Natural killer cell (primary cell): ENCODE results near the gene SLC6A6. TPM values are rescaled to one million over a fixed set of nuclear protein-coding genes. Genes with fewer than 3 reads are reported as not detected.

Source experiments
- ATAC-seq, 3 donors: fragments of 150-1000 bp in 2 of 3; fragments of 200-7000 bp in 1 of 3; cut with Tn5 transposase; 1 replicate in 1 of 3; 2 replicates in 2 of 3; pipeline ENCODE4 v1.10.0; 2021; ENCODE audit warnings: mild to moderate bottlenecking in 2 of 3, moderate library complexity in 2 of 3
- DNase-seq, 2 donors: peaks; one replicate each; pipeline versions ENCODE4 v3.0.0 to v3.0.0-alpha.2; 2013 to 2021; ENCODE audit warnings: mixed read lengths in 1 of 2
- H3K27ac ChIP-seq: one replicate; pipeline ENCODE4 v1.5.1; 2013; ENCODE audit warnings: mild to moderate bottlenecking, low read length
- H3K27me3 ChIP-seq: one replicate; pipeline ENCODE4 v1.6.1; 2013; ENCODE audit warnings: low read length; ENCODE audit not compliant: control insufficient read depth, insufficient read depth
- H3K36me3 ChIP-seq: one replicate; pipeline ENCODE4 v1.6.1; 2013; ENCODE audit warnings: low read length; ENCODE audit not compliant: control insufficient read depth, insufficient read depth
- H3K4me1 ChIP-seq: one replicate; pipeline ENCODE4 v1.6.1; 2013; ENCODE audit warnings: low read length; ENCODE audit not compliant: control insufficient read depth, insufficient read depth
- H3K4me3 ChIP-seq: one replicate; pipeline ENCODE4 v1.5.1; 2013; ENCODE audit warnings: low read length
- H3K9me3 ChIP-seq: one replicate; pipeline ENCODE4 v1.6.1; 2013; ENCODE audit warnings: low read length; ENCODE audit not compliant: control insufficient read depth, insufficient read depth
- H3K27ac Mint-ChIP-seq, 2 donors: one replicate each; pipeline ENCODE4 v1.8.0; 2022; ENCODE audit warnings: mild to moderate bottlenecking in 2 of 2, mixed read lengths in 2 of 2, moderate library complexity in 1 of 2
- H3K27me3 Mint-ChIP-seq, 2 donors: one replicate each; pipeline ENCODE4 v1.8.0; 2022; ENCODE audit warnings: low read depth in 2 of 2, mixed read lengths in 2 of 2
- H3K36me3 Mint-ChIP-seq: one replicate; pipeline ENCODE4 v1.8.0; 2022; ENCODE audit warnings: mixed read lengths
- H3K4me1 Mint-ChIP-seq, 2 donors: one replicate each; pipeline ENCODE4 v1.8.0; 2022; ENCODE audit warnings: mixed read lengths in 2 of 2
- H3K4me3 Mint-ChIP-seq: one replicate; pipeline ENCODE4 v1.8.0; 2022; ENCODE audit warnings: mild to moderate bottlenecking, moderate library complexity, mixed read lengths
- H3K9me3 Mint-ChIP-seq, 2 donors: one replicate each; pipeline ENCODE4 v1.8.0; 2022; ENCODE audit warnings: mixed read lengths in 2 of 2
- CTCF ChIP-seq: fragments of 200-600 bp; IDR thresholded peaks from one replicate; pipeline ENCODE4 v1.8.0; 2022; ENCODE audit warnings: antibody characterized with exemption
- WGBS: methylation state at CpG from one replicate; pipeline ENCODE4 v1.1.7; 2013; ENCODE audit warnings: missing lambda C conversion rate; ENCODE audit not compliant: insufficient coverage; 5-methylcytosine and 5-hydroxymethylcytosine counted together
- intact Hi-C: fragments of 100-400 bp; cut with micrococcal nuclease; formaldehyde crosslinking; loops from one replicate; pipeline ENCODE4 v1.14.2; 2022
- total RNA-seq, 4 donors: library from RNA; stranded (reverse); fragments of 120-200 nt in 1 of 4; gene quantifications; one replicate each; pipeline versions ENCODE4 v1.2.3 to v1.2.4, GENCODE V29; 2013 to 2022

SLC6A6 gene
- total RNA-seq, 3 donors from 2014 or later (not counting 1 experiment from before 2014, with no cell fraction given) = 43.7 to 55.4 (median 50.1) TPM

GRCh38 chr3:14440531-14441239, 38.3 kb downstream of the SLC6A6 start:
- Histone ChIP-seq H3K4me1 (peaks cover 37% of the 10 kb centered on the region), H3K27ac (no peak overlapping the region), H3K27me3 (no peaks in the 10 kb centered on the region), H3K4me3 (no peak overlapping the region), H3K36me3 (peaks cover 4% of the 10 kb centered on the region), H3K9me3 (no peaks in the 10 kb centered on the region)
- intact Hi-C loops = no loop called here
- no peak overlapping the region for H3K4me3 Mint-ChIP-seq
- H3K27ac Mint-ChIP-seq = peak overlapping the region in 1 of 2 donors; percentile 74
- ATAC-seq (no peak), DNase-seq (no peak)
- H3K9me3 Mint-ChIP-seq = no peaks in the 10 kb centered on the region
- H3K4me1 Mint-ChIP-seq = peaks cover 52 to 61% of the 10 kb centered on the region in 2 donors
- 87% methylated on average over 9 of the region's 11 CpGs for WGBS
- no peaks in the 10 kb centered on the region for H3K27me3 Mint-ChIP-seq
- H3K36me3 Mint-ChIP-seq = peaks cover 3% of the 10 kb centered on the region
- no peak for TF ChIP-seq CTCF

DNA sequence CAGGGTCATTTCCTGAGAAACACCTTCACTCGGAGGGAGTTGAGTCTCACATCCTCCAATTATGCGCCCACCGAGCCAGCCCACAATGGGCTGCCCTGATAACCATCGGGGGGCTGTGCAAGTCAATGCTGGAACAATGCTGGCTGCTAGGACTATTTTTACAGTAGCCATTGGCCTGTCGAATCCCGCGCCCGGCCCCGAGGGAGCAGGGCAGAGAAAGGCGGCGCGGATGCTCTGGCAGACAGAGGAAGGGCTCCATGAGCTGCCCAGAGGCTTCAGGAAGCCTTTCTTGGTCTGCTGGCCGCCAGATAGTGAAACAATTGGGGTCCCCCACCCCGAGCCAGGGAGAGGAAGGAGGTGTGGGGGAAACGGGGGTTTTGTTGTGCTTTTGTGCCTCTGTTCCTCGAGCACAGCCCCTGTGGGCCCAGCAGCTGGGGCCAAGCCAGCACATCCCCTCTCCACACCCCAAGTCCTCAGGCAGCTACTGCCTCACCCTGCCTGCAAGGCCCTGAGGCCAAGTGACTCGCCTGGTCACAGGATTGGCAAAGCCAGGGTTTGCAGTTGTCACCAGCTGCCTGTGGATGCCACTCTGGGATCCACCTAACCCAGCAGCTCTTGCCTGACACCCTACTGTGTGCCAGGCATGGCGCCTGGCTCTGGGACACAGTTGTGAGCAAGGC, 39.0 kb downstream of the SLC6A6 start:
- H3K27me3 Mint-ChIP-seq = no peaks in the 10 kb centered on the region
- Histone ChIP-seq H3K9me3 (no peaks in the 10 kb centered on the region), H3K4me1 (peaks cover 32% of the 10 kb centered on the region), H3K36me3 (peaks cover 10% of the 10 kb centered on the region), H3K27ac (no peak overlapping the region), H3K4me3 (no peak overlapping the region), H3K27me3 (no peaks in the 10 kb centered on the region)
- DNase-seq = no peak
- H3K27ac Mint-ChIP-seq = peak overlapping the region in 1 of 2 donors; percentile 74
- intact Hi-C loops = no loop called here
- 76% methylated on average over 16 of the region's 18 CpGs for WGBS
- H3K4me1 Mint-ChIP-seq = peaks cover 52 to 66% of the 10 kb centered on the region in 2 donors
- H3K36me3 Mint-ChIP-seq = peaks cover 9% of the 10 kb centered on the region
- H3K9me3 Mint-ChIP-seq = no peaks in the 10 kb centered on the region
- H3K4me3 Mint-ChIP-seq = no peak overlapping the region
- no peak for ATAC-seq
- no peak for TF ChIP-seq CTCF

DNA sequence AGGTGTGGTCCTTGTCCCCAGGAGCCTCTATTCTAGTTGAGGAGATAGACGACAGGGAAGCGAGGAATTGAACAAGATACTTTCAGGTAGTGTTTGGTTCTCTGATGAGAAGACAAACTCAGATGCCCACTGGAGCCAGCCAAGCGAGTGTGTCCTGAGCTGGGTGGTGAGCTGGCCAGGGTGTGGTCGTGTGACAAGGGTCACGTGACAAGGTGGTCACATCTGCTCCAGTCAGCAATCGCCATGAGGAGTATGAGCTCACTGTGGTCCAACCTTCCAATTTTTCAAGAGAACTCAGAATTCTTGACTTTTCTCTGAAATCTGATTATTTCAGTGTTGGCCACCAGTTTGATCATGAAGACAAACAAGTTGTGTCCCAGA, 39.5 kb downstream of the SLC6A6 start:
- ATAC-seq = no peak
- intact Hi-C loops = no loop called here
- peaks cover 47 to 60% of the 10 kb centered on the region in 2 donors for H3K4me1 Mint-ChIP-seq
- H3K36me3 Mint-ChIP-seq = peaks cover 9% of the 10 kb centered on the region
- no peaks in the 10 kb centered on the region for H3K27me3 Mint-ChIP-seq
- no peaks in the 10 kb centered on the region for H3K27me3 ChIP-seq
- WGBS = 88% methylated on average over 6 of the region's 6 CpGs
- H3K9me3 ChIP-seq = no peaks in the 10 kb centered on the region
- H3K4me1 ChIP-seq = peaks cover 26% of the 10 kb centered on the region
- H3K4me3 ChIP-seq = no peak overlapping the region
- no peaks in the 10 kb centered on the region for H3K9me3 Mint-ChIP-seq
- H3K36me3 ChIP-seq = peaks cover 16% of the 10 kb centered on the region
- no peak for TF ChIP-seq CTCF
- DNase-seq = no peak
- H3K27ac ChIP-seq = no peak overlapping the region
- no peak overlapping the region for H3K4me3 Mint-ChIP-seq
- H3K27ac Mint-ChIP-seq = peak overlapping the region in 1 of 2 donors; percentile 74
